GM21825 (cell line): ENCODE data around the gene SAFB.

Experiments
- ATAC-seq: cut with Tn5 transposase; IDR thresholded peaks from one replicate; pipeline ENCODE4 v1.9.1; 2021; ENCODE audit warnings: mild to moderate bottlenecking, moderate library complexity; ENCODE audit not compliant: unreplicated experiment

SAFB gene

DNA sequence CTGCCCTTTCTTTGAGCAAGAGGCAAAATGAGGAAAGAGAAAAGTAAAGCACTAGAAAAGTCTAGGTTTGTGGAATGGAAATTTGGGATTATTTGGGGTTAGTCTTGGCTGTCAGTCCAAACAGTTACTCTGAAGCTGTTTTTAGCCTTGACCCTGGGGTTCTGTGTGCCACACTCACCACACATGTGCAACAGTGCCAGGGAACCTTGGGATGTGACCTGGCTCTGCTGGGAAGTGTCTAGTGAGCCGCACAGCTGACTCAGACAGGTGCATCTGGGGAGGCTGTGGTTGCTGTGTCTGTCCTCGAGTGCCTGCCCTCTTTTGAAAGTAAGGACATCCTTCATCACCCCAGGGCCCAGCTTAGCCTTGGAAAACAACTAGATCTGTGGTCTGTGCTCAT, 41.6 kb downstream of the SAFB start:
- no peak for ATAC-seq

GRCh38 chr19:5665781-5666513, 43.1 kb downstream of the SAFB start:
- ATAC-seq, result no peak

GRCh38 chr19:5666921-5667610, 44.2 kb downstream of the SAFB start:
- ATAC-seq, result no peak

- ATAC-seq, result no peak
Measured at GRCh38 chr19:5667751-5668271, 44.9 kb downstream of the SAFB start.

- no peak for ATAC-seq
Measured at GRCh38 chr19:5669212-5669611, 46.3 kb downstream of the SAFB start.

- no peak for ATAC-seq
Measured at GRCh38 chr19:5671600-5671999, 48.7 kb downstream of the SAFB start.

GRCh38 chr19:5672708-5673459, 50.0 kb downstream of the SAFB start:
- ATAC-seq, result no peak

DNA sequence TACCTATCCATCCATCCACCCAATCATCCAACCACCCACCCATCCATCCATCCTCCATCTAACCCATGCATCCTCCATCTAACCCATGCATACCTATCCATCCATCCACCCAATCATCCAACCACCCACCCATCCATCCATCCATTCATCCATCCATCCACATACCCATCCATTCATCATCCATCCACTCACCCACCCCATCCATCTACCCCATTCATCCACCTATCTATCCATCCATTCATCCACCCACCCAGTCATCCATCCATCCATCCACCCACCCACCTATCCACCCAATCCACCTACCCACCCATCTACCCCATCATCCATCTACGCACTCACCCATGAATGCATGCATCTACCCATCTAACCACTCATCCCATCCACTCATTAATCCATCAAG, 50.9 kb downstream of the SAFB start:
- no peak for ATAC-seq

- no peak for ATAC-seq
Measured at GRCh38 chr19:5674714-5675113, 51.8 kb downstream of the SAFB start.

DNA sequence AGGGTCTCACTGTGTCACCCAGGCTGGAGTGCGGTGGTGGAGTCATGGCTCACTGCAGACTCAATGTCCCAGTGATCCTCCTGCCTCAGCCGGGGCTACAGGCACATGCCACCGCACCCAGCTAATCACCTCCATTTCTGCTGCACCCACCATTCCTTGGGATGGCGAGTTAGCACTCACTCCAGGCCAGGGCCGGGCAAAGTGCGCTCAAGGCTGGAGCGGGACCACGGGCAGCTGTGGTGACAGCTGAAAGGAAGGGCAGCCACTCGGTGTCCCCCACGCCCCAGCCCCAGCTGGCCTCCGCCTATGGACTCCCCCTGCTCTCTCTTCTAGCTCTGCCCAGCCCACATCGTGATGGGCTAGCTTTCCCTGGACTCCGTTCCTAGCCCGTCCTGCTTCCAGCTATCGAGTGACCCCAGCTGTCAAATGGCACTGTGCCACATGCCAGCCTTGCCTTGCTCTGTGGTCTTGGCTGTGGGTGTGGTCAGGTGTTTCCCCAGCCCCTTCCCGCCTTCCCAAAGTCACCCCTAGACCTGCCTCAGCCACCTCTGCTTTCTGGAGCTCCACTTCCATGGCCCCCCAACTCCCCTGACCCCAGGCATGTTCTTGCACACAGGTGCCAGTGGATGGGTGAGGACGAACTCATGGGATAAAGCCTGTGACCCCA, 53.4 kb downstream of the SAFB start:
- no peak for ATAC-seq

DNA sequence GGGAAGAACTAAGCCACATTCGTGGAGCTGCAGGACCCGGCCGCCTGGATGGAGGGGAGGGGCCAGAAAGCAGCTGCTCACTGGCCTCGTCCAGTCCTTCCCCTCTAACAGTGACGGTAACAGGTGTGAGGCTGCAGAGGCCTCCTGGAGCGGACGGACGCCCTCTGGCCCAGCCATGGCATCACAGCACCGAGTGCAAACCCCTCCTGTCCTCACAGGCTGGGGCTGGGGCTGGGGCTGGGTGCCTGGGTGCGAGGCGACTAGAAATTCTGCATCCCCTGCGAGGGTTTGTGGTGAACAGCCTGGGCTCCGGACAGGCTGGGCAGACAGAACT, 53.9 kb downstream of the SAFB start:
- no peak for ATAC-seq

DNA sequence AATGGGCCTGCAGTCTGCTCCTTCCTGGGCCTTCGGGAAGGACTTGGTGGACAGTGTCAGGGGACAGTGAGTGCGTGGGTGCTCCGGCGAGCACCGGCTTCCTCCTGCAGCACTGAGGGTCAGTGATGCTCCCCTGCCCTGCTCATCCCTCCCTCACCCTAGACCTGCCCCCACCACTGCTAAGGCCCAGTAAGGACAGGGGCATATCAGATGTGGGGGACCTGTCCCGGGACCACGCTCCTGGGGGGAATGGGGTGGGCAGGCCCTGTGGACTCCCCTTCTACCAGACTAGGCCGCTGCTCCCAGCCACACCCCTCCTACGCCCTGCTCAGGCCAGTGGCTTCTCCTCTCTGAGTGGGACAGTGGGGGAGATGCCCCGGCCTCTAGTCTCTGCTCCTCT, 54.3 kb downstream of the SAFB start:
- no peak for ATAC-seq

DNA sequence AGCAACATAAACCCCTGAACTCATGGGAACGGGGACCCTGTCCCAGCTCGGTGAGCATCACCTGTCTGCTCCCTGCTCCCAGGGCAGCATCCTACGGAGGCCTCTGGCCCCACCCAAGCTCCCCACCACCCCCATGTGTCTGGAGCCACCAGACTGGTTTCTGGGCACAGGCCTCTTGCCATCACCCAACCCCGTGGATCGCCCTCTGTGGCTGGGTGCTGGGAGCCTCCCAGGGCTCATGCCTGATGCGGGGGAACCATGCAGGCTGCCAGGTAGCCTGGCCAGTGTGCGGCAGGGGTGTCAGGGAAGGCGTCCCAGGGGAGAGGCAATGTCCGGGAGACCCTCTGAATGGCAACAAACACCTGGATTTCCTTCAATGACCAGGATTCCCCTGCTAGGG, 54.7 kb downstream of the SAFB start:
- no peak for ATAC-seq

GRCh38 chr19:5678071-5678718, 55.3 kb downstream of the SAFB start:
- ATAC-seq, result no peak

- no peak for ATAC-seq
Measured at GRCh38 chr19:5679289-5680083, 56.6 kb downstream of the SAFB start.

GRCh38 chr19:5680084-5680436, 57.2 kb downstream of the SAFB start:
- ATAC-seq, result no peak

- ATAC-seq, result peak; percentile 79
Measured at GRCh38 chr19:5680437-5681368, 57.8 kb downstream of the SAFB start, which contains the start of the genes HSD11B1L and MICOS13. Gene HSD11B1L, plus strand, starts transcription at chr19:5681027. Its CDS starts 3,806 bp downstream, at chr19:5684833. Gene MICOS13, minus strand, starts transcription at chr19:5680516. Its CDS starts 30 bp downstream, at chr19:5680486.

DNA sequence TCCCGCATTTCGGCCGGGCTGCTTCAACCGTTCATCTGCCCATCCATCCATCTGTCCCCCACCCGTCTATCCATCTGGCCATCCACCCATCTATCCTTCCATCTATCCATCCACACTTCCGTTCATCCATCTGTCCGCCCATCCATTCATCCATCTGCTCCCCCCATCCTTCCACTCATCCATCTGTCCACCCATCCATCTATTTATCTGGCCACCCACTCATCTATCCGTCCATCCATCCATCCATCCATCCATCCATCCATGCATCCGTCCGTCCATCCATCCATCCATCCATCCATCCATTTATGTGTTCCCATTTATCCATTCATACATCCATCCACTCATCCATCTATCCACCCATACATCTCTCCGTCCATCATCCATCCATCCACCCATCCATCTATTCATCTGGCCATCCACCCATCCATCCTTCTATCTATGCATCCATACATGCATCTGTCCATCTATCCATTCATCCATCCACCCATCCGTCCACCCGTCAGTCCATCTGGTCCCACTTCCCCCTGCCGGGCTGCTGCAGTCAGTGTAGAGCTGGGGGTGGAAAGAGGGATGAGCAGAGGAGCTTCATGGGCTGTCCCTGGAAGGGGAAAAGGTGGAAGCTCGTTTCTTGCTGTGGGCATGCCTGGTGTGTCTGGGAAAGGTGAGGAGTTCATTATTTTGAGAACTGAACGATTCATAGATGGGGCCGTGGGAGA, 58.7 kb downstream of the SAFB start:
- ATAC-seq, result no peak
